NCI-H1694 (cell line): ENCODE measurements around the gene DOCK1.

Source experiments
- DNase-seq: peaks from one replicate; lab custom pipeline; 2025; lab: John Stamatoyannopoulos, UW

Gene DOCK1

DNA sequence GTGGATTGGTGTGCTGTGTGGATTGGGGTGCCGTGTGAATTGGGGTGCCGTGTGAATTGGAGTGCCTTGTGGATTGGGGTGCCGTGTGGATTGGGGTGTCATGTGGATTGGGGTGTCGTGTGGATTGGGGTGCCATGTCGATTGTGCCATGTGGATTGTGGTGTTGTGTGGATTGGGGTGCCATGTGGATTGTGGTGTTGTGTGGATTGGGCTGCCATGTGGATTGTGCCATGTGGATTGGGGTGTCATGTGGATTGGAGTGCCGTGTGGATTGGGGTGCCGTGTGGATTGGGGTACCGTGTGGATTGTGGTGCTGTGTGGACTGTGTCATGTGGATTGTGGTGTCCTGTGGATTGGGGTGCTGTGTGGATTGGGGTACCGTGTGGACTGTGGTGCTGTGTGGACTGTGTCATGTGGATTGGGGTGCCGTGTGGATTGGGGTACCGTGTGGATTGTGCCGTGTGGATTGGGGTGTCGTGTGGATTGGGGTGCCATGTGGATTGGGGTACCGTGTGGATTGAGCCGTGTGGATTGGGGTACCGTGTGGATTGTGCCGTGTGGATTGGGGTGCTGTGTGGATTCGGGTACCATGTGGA, 523.3 kb downstream of the DOCK1 start:
- no peak for DNase-seq

DNA sequence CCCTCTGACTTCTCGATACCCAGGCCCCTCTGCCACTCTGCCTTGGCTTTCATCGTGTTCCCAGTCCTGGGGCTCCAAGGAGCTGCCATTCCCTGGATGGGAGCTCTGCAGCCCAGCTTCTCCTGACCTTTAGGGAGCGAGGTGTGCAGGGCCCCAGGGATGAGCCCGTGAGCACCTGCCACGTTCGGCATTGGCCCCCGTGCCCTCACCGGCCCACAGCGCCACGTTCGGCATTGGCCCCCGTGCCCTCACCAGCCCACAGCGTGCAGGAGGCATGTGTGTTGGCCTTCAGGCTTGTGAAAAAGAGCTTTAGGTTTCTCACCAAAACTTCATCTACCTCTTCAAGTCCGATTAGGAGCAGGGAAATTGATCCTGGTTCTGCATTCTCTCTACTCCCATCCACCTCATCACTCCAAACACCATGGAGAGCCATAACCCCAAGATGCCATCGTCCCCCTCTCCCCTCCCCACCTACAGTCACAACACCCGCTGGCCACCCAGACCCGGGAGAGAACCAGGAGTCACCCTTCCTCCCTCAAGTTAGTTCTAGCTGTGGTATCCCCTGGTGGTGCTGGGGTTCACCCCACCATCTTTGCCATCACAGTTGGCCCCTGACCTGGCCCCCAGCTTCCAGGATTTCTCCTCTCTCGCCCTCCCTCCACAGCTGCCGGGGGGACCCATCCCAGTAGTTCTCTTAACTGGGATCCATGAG, 524.5 kb downstream of the DOCK1 start:
- no peak for DNase-seq

DNA sequence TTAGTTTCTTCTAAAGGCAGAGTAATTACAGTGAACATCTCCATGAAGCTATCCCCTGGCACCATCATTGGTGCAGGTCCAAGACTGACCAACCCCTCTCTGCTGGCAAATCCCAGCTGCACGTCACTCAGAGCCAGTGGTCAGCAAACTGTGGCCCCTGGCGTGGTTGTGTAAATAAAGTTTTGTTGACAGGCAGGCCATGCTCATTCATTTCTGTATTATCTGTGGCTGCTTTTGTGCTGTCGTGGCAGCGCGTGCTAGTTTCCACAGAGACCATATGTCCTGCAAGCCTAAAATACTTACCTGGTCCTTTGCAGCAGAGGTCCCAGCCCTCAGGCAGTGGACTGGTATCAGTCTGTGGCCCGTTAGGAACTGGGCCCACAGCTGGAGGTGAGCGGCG, 526.3 kb downstream of the DOCK1 start:
- DNase-seq, result no peak

DNA sequence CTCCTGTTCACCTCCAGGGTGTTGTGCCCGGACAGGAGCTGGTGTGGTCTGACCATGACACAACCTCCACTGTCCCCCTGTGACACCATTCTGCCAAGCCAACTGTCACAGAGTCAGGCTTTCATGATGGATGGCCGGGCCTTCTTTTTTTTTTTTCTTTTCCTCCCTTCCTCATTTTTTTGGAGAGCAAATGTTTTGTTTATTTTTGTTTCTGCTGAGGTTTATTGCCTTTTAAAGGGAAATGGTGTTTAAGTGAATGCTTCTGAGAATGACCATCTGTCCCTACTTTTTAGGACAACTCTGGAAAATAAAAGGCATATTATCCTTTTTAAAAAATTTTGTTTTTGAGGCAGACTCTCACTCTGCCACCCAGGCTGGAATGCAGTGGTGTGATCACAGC, 528.8 kb downstream of the DOCK1 start:
- no peak for DNase-seq

DNA sequence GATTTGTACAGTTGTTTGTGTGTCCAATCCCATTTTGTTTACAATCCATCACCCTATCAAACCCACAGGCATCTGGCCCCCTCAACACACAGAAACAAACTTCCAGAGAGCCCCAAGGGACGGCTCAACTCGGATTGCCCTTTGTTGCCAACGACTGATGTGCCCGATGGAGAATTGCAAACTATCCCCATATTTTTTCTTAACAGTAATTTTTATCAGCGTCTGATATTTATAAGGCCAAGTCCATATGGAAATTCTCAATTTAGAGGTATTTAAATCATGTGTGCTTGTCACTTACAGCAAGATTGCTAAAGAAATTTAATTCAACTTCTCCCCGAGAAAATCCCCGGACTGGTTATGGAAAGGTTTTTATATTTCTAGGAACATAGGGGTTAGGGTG, 530.0 kb downstream of the DOCK1 start:
- DNase-seq, result no peak

DNA sequence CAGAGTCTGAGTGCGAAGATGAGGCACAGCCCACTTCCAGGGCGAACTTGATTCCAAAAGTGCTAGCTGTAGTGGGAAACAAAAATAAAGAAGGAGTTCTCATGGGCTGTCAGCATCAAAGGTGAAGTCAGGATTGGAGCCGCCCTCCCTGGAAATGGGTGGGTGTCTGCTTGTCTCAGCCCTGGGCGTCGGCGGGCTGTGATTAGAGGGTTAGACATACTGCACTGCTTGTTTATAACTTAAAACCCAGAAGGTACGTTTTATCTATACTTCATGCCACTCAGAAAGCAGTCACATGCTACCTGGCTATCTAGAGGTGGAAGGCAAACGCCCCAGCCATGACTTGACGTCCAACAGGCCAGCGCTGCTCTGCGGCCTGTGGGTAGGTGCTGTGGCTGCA, 535.1 kb downstream of the DOCK1 start:
- no peak for DNase-seq

DNA sequence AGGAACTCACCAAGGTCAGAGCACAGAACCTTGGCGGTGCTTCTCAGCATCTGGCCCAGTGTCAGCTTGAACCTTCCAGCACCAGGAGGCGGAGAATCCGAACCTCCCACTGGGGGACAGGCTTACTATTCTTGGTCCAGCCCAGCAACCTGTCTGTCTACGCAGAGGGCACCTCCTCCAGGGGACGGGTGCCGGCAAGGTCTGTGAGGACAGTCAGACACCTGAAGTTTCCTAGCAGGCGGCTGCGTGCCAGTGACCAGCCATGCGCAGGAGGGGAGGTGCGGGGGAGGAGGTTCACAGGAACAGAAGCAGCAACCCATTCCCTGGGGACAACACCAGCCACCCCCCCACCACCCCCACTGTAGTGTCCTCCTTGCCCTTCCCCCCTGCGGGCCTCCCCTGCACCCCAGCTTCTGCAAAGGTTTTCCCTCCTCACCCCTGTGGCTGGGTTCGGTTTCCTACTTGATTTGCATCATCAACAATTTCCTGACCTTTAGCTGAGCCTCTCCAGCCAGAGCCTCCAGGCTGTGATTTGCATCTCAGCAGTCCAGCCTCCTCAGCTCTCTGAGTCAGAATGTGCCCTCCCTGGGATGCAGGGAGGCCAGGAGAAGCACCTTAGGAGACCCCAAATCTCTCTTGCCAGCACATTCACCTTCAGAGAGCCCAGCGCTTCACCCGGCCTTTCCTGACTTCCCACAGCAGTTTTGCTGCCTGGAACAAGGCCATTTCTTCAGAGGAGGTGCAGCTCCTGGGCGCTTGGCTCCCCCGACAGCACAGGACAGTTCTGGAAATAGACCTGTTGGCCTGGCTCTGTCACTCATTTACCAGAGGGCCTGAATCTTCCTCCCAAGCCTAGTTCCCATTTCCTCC, 536.4 kb downstream of the DOCK1 start:
- no peak for DNase-seq

DNA sequence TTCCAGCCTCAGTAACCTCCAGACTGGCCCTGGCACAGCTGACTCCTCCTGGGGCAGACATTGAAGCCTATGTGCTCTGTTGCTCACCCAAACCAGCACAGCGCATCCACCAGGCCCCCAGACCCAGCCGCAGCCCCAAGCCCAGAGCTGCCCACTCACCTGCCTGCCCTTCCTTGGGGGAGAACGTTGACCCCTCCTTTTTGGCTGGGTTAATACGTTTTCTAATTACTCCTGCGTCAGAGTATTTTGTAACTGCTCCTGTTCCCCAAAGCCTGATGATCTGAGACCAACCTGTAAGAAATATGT, 536.9 kb downstream of the DOCK1 start:
- DNase-seq, result no peak

DNA sequence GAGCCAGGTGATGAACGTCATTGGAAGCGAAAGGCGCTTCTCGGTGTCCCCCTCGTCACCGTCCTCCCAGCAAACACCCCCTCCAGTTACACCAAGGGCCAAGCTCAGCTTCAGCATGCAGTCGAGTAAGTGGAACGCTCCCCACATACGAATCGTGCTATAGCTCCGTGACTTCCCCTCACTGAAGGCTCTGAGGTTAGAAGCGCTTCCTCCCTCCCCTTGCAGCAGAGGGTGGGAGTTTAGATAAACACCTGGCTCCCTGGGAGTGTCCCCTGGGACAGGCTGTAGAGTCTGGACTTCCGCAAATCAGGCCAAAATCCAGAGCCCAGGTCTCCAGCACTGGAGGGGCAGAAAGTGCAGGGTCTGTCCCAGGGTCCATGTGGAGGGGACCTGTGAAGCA, 538.9 kb downstream of the DOCK1 start:
- no peak for DNase-seq

DNA sequence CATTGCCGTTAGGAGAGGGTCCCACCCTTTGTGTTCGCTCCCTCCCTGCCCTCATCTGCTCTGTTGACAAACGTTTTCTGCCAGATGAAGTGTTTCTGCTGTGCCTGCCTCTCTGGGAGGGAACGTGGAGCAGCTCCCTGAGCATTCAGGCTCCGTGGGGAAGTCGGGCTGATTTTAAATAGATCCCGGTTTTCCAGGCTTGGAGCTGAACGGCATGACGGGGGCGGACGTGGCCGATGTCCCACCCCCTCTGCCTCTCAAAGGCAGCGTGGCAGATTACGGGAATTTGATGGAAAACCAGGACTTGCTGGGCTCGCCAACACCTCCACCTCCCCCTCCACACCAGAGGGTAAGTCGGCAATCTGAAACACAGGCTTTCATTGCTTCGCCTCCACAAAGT, 542.0 kb downstream of the DOCK1 start:
- DNase-seq, result no peak

DNA sequence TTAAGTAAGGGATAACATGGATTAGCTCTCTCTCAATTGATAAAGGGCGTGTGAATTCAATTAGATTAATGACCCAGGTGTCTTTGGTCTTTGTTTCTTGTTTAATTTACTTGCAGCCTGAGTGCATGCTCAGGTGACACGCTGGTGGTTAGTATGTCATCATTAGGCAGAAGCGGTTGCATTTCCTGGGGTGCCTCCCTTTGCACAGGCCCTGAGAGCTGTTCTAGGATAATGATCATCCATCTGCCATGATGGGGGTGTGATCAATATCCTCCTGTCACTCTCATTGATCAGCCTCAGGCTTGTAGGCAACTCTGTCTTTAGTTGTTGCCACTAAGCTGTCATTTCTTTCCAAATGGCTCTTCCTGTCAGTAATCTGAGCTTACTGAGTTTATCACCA, 544.3 kb downstream of the DOCK1 start:
- no peak for DNase-seq

DNA sequence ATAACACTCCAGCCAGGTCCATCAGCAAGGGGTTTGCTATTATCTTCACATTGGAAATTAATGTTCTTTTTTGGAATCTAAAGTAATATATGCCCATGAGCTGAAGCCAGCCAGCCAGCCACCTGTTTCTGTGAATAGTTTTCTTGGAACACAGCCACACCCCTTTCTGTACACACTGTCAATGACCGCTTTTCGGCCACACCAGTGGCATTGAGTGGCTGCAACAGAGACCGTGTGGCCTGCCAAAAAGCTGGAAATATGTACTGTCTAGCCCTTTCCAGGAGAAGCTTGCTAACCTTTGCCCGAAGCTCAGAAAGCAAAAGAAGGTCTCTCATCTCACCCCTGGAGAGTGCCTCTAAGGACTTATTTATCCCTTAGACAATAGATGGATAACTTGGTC, 545.4 kb downstream of the DOCK1 start:
- DNase-seq, result no peak

DNA sequence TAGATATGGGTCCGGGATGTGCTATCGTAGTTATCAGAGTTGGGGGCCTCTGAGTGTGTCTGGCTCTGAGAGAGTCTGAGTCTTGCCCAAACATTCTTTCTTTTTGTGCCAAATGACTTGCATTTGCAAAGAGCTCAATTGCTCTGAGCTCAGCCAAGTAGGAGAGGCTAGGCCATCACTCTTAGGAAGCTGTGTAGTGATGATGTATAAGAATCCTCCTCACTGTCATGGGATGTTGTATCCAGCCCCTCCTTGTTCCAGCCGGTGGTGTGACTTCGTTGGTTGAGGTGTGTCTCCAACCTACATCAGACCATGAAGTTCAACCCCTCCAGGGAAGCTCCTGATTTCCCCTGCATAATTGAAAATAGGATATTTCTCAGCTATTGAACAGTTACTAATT, 546.4 kb downstream of the DOCK1 start:
- no peak for DNase-seq

DNA sequence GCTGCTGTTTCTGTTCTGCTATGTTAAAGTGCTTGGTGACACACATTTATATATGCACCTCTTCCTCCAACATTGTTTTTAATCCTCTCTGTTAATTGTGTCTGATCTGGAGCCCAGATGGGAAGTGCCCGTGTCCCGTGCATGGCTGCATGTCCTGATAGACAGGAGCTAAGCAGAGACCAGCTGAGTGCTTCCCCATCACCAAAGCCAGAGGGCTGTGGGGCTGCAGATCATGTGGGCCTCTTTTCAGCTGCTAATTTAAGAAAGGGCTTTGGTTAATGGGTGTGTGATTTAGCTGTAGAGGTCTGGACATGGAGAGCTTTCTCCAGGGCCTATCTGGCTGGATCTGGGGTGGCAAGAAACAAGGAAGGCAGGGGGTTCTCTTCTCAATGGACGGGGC, 547.3 kb downstream of the DOCK1 start:
- no peak for DNase-seq

DNA sequence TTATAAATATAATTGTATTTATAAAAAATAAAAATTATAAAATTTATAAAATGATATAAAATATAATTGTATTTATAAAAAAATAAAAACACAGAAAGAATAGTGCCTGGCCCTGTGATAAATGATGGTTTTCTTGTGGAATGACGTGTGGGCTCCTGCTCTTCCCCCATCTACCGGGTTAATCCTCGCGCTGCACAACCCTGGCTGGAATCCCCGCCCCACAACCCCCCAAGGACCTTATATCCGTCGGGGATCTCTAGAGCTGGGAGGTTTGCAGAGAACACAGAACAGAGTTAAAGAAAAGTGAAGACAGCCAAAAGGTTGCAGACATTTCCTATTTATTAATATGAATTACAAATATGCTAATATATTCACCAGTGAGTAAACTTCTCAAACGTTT, 548.5 kb downstream of the DOCK1 start:
- DNase-seq, result no peak

DNA sequence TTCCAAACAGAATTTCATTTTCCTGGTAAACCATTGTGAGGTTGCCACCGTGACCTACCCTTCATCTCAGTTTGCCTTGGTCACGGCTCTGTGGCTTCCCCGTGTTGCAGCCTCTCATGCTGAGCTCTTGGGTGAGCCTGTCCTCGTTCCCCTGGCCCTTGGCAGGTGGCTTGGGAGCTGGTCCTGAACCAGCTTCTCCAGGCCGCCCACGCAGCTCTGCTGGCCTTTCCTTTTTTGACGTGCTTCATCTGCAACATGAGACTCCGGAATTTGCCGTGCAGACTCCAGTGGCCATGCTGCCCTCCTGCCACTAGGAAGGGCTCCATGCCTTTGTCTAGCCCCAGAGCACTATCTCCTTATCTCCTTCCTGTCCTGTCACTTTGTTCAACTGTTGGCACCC, 550.9 kb downstream of the DOCK1 start:
- no peak for DNase-seq

DNA sequence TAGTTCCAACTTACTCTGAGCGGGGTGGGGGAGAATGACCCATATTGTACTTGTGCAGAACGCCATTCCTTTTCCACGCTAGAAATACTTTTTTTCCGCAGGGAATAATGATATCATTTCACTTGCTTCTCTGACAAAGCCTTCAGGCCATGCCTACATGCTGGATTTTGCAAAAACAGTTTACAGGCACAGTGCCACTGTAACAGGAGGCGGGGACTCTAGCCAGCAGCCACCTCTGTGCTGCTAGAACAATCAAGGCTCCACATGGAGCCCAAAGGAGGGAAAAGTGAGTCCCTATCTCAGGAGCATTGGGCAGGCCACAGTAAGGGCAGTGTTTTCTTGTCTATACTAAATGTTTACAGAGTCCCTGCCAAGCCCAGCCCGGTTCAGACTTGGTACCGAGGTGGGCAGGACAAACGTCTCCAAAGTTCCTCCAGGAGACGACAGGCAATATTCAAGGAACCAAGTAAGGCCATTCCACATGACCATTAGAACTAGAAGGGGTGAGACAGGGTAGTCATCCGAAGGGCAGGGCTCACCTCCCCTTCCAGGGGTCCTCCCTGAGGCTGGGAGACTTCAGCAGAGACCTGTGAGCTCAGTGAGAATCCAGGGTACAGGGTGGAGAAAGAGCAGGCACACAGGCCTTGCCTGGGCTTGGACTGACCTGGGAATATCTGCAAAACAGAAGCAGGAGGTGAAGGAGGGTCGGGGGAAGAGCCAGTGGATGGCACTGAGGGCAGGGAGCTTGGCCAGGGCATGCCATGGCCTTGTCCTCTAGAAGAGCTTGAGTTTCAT, 553.0 kb downstream of the DOCK1 start:
- DNase-seq, result no peak

DNA sequence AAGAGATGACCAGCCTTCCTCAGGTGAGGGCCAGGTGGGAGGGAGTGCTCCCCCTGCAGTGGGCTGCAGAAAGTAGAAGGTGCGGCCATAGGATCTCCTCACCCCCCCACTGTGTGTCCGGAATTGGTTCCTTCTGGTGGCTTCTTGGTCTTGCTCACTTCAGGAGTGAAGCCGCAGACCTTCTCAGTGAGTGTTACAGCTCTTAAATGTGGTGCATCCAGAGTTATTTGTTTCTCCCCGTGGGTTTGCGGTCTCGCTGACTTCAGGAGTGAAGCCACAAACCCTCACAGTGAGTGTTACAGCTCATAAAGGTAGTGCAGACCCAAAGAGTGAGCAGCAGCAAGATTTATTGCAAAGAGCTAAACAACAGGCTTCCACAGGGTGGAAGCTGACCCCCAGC, 553.6 kb downstream of the DOCK1 start:
- DNase-seq, result no peak

DNA sequence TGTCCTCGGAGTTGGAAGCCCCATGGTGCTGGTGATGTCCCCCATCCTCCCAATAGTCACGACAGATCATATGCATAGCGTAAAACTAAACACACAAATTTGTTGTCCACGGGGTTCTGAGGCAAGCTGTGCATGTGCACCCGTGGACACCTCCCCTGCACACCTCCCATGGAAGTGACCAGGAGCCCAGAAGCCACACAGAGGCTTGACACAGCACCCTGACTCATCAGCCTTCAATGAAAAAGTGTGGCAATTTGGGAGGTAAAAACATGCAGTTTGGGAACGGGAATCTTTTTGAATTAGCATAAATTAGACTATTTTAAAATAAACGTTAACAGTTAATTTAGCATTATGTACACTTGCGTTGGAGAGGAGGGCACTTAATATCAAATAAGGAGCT, 554.7 kb downstream of the DOCK1 start:
- DNase-seq, result no peak

DNA sequence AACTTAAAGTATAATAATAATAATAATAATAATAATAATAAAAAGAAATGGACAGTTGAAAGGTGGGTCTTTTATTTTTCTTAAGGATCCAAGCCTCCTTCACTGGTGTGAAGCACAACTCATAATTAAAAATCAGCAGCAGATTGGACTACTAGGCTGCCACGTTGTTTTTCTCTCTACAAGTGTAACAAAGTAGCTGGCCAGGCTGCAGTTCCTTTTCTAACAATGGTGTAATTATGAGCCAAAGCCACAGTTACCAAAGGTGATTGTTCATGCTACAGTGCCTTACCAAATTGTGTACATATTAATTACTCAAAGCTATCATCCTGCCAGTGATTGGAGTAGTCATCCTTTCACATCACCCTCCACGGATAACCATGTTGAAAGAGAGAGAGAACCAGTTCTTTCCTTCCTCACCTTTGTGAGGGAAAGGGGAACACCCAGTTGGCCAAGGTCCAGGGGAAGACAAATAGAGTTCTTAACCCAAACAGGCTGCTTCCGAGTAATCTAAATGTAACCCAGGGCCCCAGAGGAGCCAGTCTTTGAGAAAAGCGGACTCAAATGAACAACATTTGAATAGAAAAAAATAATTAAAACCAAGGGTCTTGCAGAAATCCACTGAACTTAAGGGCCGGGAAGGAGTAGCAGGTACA, 557.5 kb downstream of the DOCK1 start:
- no peak for DNase-seq

DNA sequence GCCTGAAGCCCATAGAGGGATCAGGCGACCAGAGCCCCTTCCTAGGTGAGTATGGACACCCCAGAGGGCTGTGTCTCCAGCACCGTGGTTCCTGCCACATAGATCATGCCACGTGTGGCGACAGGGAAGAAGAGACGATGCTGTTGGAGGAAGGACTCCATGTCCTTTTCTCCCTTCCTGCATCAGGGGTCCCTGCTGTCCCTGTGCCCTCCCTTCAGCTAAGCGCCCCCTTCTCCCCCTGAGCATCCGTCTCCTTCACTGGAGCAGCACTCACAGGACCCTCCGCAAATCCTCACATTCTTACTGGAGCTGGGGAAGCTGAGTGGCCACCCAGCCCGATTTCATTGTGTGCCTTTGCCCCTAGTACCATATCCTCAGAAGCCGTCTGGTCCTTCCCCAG, 558.3 kb downstream of the DOCK1 start:
- no peak for DNase-seq

DNA sequence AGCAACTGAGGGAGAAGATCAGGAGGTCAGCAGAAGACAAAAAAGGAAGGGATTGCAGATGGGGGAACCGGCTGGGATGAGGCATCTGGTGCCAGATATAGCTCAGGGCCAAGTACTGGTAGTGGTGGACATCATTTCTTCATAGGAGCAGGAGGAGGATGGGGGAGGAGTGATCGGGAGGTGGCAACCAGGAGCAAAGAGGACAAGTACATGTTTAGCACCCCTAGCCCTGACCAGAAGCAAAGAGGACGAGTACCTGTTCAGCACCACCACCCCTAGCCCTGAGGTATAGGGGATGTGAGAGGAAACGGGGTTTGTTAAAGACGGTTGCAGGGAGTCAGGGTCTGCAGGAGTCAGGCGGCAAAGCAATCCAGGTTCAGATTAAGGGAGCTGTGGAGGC, 559.3 kb downstream of the DOCK1 start:
- no peak for DNase-seq
